ENCODE measurements around the gene RASAL2. TPM values are rescaled to one million over a fixed set of nuclear protein-coding genes. Genes with fewer than 3 reads are reported as not detected.

The RASAL2 gene
- total RNA-seq, 1 experiment from 2014 or later = 22.2 TPM

GRCh38 chr1:178071811-178072210 lies 22.1 kb upstream of the RASAL2 start:
- Histone ChIP-seq H2BK12ac (ENCODE audit: insufficient read length, low read depth, low read length) (no peak overlapping the region), H3K4ac (ENCODE audit: low read depth, low read length) (no peak overlapping the region), H3K27me3 (ENCODE audit: insufficient read depth, low read length) (no peaks in the 10 kb centered on the region), H3K79me2 (ENCODE audit: insufficient read depth, low read length) (no peaks in the 10 kb centered on the region), H3K23ac (ENCODE audit: insufficient read length, low read depth, low read length) (no peak overlapping the region), H4K91ac (ENCODE audit: insufficient read length, low read depth, low read length) (no peak overlapping the region), H3K23me2 (ENCODE audit: insufficient read length, low read depth, low read length, poor library complexity, severe bottlenecking) (no peaks in the 10 kb centered on the region), H3T11ph (ENCODE audit: low read length) (no peak overlapping the region), H3K56ac (ENCODE audit: insufficient read length, low read depth, low read length) (no peak overlapping the region), H2BK20ac (ENCODE audit: low read depth, low read length, poor library complexity, severe bottlenecking) (no peak overlapping the region), H2BK5ac (ENCODE audit: insufficient read length, low read length) (no peak overlapping the region), H3K9me3 (ENCODE audit: control insufficient read depth, low read depth, low read length) (no peaks in the 10 kb centered on the region), H3K18ac (ENCODE audit: insufficient read length, low read depth, low read length) (no peak overlapping the region), H2BK15ac (ENCODE audit: low read depth, low read length) (no peak overlapping the region), H4K5ac (ENCODE audit: insufficient read length, low read depth, low read length) (no peak overlapping the region), H3K14ac (ENCODE audit: insufficient read depth, low read length) (no peak overlapping the region), H2BK120ac (ENCODE audit: low read depth, low read length, poor library complexity, severe bottlenecking) (no peak overlapping the region), H4K20me1 (ENCODE audit: control insufficient read depth, insufficient read depth, insufficient read length) (no peaks in the 10 kb centered on the region), H3K4me1 (ENCODE audit: insufficient read depth, low read length) (no peaks in the 10 kb centered on the region), H4K8ac (replicated peaks; ENCODE audit: insufficient read length, low read depth, low read length) (no peak overlapping the region), H3K27ac (ENCODE audit: insufficient read length, low read depth, low read length) (no peak overlapping the region), H3K9ac (ENCODE audit: extremely low read depth, insufficient read length, low read length) (no peak overlapping the region), H3K79me1 (ENCODE audit: insufficient read depth, low read depth, low read length, poor library complexity, severe bottlenecking) (no peaks in the 10 kb centered on the region), H2AK5ac (ENCODE audit: insufficient read length, low read length) (no peak overlapping the region), H2AFZ (ENCODE audit: low read length) (no peak overlapping the region), H3K4me2 (ENCODE audit: insufficient read depth, insufficient read length, low read length) (no peak overlapping the region)
- WGBS (ENCODE audit: extremely low coverage, insufficient read length, low lambda C conversion rate) = no CpG with 5 or more reads among the region's 2 CpGs
- no peaks in the 10 kb centered on the region for H3K36me3 Mint-ChIP-seq (ENCODE audit: insufficient read depth in 1 of 3, low read depth in 3 of 3)
- no peaks in the 10 kb centered on the region for H3K9me3 Mint-ChIP-seq
- no peak overlapping the region for H3K27ac Mint-ChIP-seq
- no peak overlapping the region for H3K4me3 Mint-ChIP-seq
- H3K27me3 Mint-ChIP-seq (ENCODE audit: low read depth) = no peaks in the 10 kb centered on the region
- TF ChIP-seq CTCF (conservative IDR thresholded peaks at IDR 0.05) = no peak
- no peak for DNase-seq
- H3K4me1 Mint-ChIP-seq = peaks cover 7 to 13% of the 10 kb centered on the region in 2 experiments; a peak in 3 of 4 replicates
